A549 (cell line): ENCODE results near the gene CHST11. TPM values are rescaled to one million over a fixed set of nuclear protein-coding genes. Genes with fewer than 3 reads are reported as not detected.
A peak's percentile ranks its signal among the peaks of the same experiment; 100 is the strongest.

Experiments
- ATAC-seq, 2 experiments: fragments of 200-7000 bp in 1 of 2; fragments of >200 bp in 1 of 2; cut with Nextera tagmentation in 1 of 2; cut with Tn5 transposase in 1 of 2; 3 replicates each; pipeline versions ENCODE4 v1.8.0 to v1.9.1; 2018 to 2020; ENCODE audit warnings: mild to moderate bottlenecking in 1 of 2, moderate library complexity in 1 of 2
- CTCF ChIA-PET: fragments of 300-600 bp; sonication (Branson Sonifier 250); formaldehyde crosslinking; extraction: SDS; loops from one replicate; lab custom pipeline; 2021; ENCODE audit warnings: antibody characterized with exemption, inconsistent platforms; lab: Yijun Ruan, JAX
- POLR2A ChIA-PET: fragments of 350-600 bp; formaldehyde crosslinking; extraction: SDS; loops from one replicate; lab custom pipeline; 2021; ENCODE audit warnings: antibody characterized with exemption, inconsistent platforms; lab: Yijun Ruan, JAX
- DNase-seq, 2 experiments: peaks; one replicate each; pipeline versions ENCODE4 v3.0.0 to v3.0.0-alpha.2; 2011 to 2016; ENCODE audit warnings: low read depth in 1 of 2, low spot score in 1 of 2
- FAIRE-seq: peaks from 2 replicates; lab custom pipeline; 2011; peaks lifted over from hg19 to GRCh38; lab: Jason Lieb, UNC
- H3K27ac ChIP-seq, 2 experiments: fragments of >200 bp; sonication (Bioruptor Twin); formaldehyde crosslinking; 3 replicates each; pipeline ENCODE4 v1.5.1; 2016 to 2017
- H3K4me1 ChIP-seq: fragments of >200 bp; sonication (Bioruptor Twin); formaldehyde crosslinking; 3 replicates; pipeline ENCODE4 v1.6.1; 2016
- H3K4me2 ChIP-seq: fragments of >200 bp; sonication (Bioruptor Twin); formaldehyde crosslinking; 3 replicates; pipeline ENCODE4 v1.6.1; 2016
- H3K4me3 ChIP-seq: fragments of >200 bp; sonication (Bioruptor Twin); formaldehyde crosslinking; 3 replicates; pipeline ENCODE4 v1.5.1; 2016
- H3K9me3 ChIP-seq: fragments of >200 bp; sonication (Bioruptor Twin); formaldehyde crosslinking; 3 replicates; pipeline ENCODE4 v1.6.1; 2016
- CEBPB ChIP-seq, 2 experiments: fragments of >200 bp in 1 of 2; sonication (Bioruptor Twin) in 1 of 2; formaldehyde crosslinking in 1 of 2; IDR thresholded peaks; 2 replicates each; pipeline ENCODE4 v1.6.1; 2012 to 2016
- CHD4 ChIP-seq: fragments of 200-600 bp; sonication (generic); IDR thresholded peaks from 2 replicates; pipeline ENCODE4 v1.6.1; 2016; ENCODE audit warnings: antibody characterized with exemption, mild to moderate bottlenecking, borderline replicate concordance
- EP300 ChIP-seq, 2 experiments: fragments of >200 bp; sonication (Bioruptor Twin); formaldehyde crosslinking; IDR thresholded peaks; 2 replicates in 1 of 2; 3 replicates in 1 of 2; pipeline ENCODE4 v1.6.1; 2016 to 2017
- ESRRA ChIP-seq: fragments of 150-350 bp; IDR thresholded peaks from 2 replicates; pipeline ENCODE4 v1.6.1; 2014; ENCODE audit warnings: mild to moderate bottlenecking, low read length, borderline replicate concordance
- FOSB ChIP-seq: fragments of 250-450 bp; sonication (Bioruptor Pico); IDR thresholded peaks from 2 replicates; pipeline ENCODE4 v1.5.0; 2020; ENCODE audit warnings: mild to moderate bottlenecking, moderate library complexity
- GATA3 ChIP-seq: IDR thresholded peaks from 2 replicates; pipeline ENCODE4 v1.6.1; 2012; ENCODE audit warnings: borderline replicate concordance
- HDAC2 ChIP-seq: fragments of 200-600 bp; sonication (generic); IDR thresholded peaks from 2 replicates; pipeline ENCODE4 v1.6.1; 2016
- HEYL ChIP-seq: fragments of 250-450 bp; sonication (Bioruptor Pico); IDR thresholded peaks from 2 replicates; pipeline ENCODE4 v1.8.0; 2021; ENCODE audit warnings: mild to moderate bottlenecking, moderate library complexity
- HOXA7 ChIP-seq: fragments of 250-450 bp; sonication (Bioruptor Pico); IDR thresholded peaks from 2 replicates; pipeline ENCODE4 v1.5.0; 2020; ENCODE audit warnings: mild to moderate bottlenecking, moderate library complexity
- HOXB5 ChIP-seq: fragments of 250-450 bp; sonication (Bioruptor Pico); IDR thresholded peaks from 2 replicates; pipeline ENCODE4 v1.5.0; 2020; ENCODE audit warnings: mild to moderate bottlenecking, moderate library complexity
- MAFK ChIP-seq: fragments of 450-650 bp; IDR thresholded peaks from 2 replicates; pipeline ENCODE4 v1.6.1; 2014; ENCODE audit not compliant: partially characterized antibody
- MAZ ChIP-seq: fragments of 150-350 bp; IDR thresholded peaks from 2 replicates; pipeline ENCODE4 v1.6.1; 2014; ENCODE audit warnings: antibody characterized with exemption, low read depth, low read length, borderline replicate concordance
- MYC ChIP-seq: IDR thresholded peaks from 2 replicates; pipeline ENCODE4 v1.6.1; 2012; ENCODE audit warnings: mild to moderate bottlenecking, inconsistent platforms, low read length, improper control_type of control experiment, borderline replicate concordance
- PHF8 ChIP-seq: fragments of 200-600 bp; sonication (generic); IDR thresholded peaks from 2 replicates; pipeline ENCODE4 v1.6.1; 2016; ENCODE audit warnings: low read depth, mild to moderate bottlenecking, antibody characterized with exemption, moderate library complexity, borderline replicate concordance
- RAD21 ChIP-seq, 2 experiments: fragments of >200 bp in 1 of 2; sonication (Bioruptor Twin) in 1 of 2; formaldehyde crosslinking in 1 of 2; IDR thresholded peaks in 1 of 2; conservative IDR thresholded peaks in 1 of 2; 2 replicates in 1 of 2; 3 replicates in 1 of 2; pipeline ENCODE4 v1.6.1; 2012 to 2018; ENCODE audit warnings: inconsistent platforms in 1 of 2
- RARB ChIP-seq: fragments of 250-450 bp; sonication (Bioruptor Pico); IDR thresholded peaks from 2 replicates; pipeline ENCODE4 v1.8.0; 2021; ENCODE audit warnings: mild to moderate bottlenecking, moderate library complexity
- RNF2 ChIP-seq: fragments of 200-600 bp; sonication (generic); IDR thresholded peaks from 2 replicates; pipeline ENCODE4 v1.6.1; 2016; ENCODE audit warnings: low read depth, mild to moderate bottlenecking, antibody characterized with exemption, moderate library complexity, borderline replicate concordance
- WGBS: methylation state at CpG from one replicate; pipeline ENCODE4 v1.1.6; 2017; ENCODE audit errors: missing lambda C conversion rate; 5-methylcytosine and 5-hydroxymethylcytosine counted together
- polyA plus RNA-seq, 4 experiments: library from polyadenylated mRNA; depleted of rRNA in 3 of 4; stranded (reverse); fragments of >200 nt; fragmentation: RNase III in 1 of 4; extraction: RNeasy Plus Mini Kit Qiagen cat#74134 plus additional on column Dnase treatment in 1 of 4; gene quantifications; 2 replicates in 3 of 4; 3 replicates in 1 of 4; pipeline ENCODE4 v1.2.3, GENCODE V29; 2011 to 2017
- TF ChIP-seq, protein P1 (sequence below): fragments of >200 bp; sonication (Bioruptor Twin); formaldehyde crosslinking; IDR thresholded peaks from 2 replicates; pipeline ENCODE4 v1.6.1; 2016
- TF ChIP-seq, protein P2 (sequence below): fragments of 250-450 bp; sonication (Bioruptor Pico); IDR thresholded peaks from 2 replicates; pipeline ENCODE4 v1.5.0; 2020; ENCODE audit warnings: low read depth, mild to moderate bottlenecking, moderate library complexity
- TF ChIP-seq, protein P3 (sequence below): IDR thresholded peaks from 2 replicates; pipeline ENCODE4 v1.6.1; 2012; ENCODE audit warnings: low read depth, borderline replicate concordance
- TF ChIP-seq, protein P4 (sequence below): fragments of 150-350 bp; IDR thresholded peaks from 2 replicates; pipeline ENCODE4 v1.6.1; 2014; ENCODE audit warnings: low read depth, mild to moderate bottlenecking, low read length
- TF ChIP-seq, protein P5 (sequence below): fragments of >200 bp; sonication (Bioruptor Twin); formaldehyde crosslinking; IDR thresholded peaks from 3 replicates; pipeline ENCODE4 v1.6.1; 2016
- TF ChIP-seq, protein P6 (sequence below): fragments of 250-450 bp; sonication (Bioruptor Pico); IDR thresholded peaks from 2 replicates; pipeline ENCODE4 v1.5.0; 2021; ENCODE audit warnings: mild to moderate bottlenecking, moderate library complexity, borderline replicate concordance

The CHST11 gene
- polyA plus RNA-seq, 2 of the 4 experiments (the other 2 are of a cell fraction): 19.2 to 21.8 TPM

DNA sequence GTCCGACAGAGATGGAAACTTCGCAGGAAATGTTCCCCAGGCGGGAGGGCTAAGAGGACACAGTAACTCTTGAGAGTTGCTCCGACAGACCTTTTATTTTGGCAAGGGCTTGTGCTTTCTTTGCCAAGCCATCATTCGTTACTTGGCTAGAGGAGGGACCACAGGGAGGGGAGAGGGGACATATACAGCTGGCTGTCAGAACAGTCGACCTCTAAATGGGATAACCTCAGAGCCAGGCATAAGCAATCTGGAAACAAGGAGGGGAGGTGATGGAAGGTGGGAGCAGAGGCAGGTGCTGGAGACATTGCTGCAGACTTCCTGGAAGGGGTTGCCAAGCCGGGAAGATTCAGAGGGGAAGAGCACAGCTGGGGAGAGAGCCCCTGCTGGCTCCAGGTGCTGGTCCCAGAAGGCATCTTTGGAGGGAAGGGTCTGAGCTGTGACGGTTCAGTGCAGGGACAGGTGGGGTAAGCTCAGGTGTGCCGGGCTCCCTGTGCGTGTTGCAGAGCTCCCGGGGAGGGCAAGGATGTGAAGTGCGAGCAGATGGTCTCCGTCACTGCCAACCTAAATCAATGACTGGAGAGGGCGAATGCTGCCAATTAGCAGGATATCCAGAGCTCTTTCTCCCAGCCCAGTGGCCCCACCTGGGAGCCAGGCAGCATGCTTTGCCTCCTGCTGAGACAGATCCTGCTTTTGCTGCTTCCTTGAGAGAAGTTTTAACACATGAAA lies 50.1 kb downstream of the CHST11 start (continued):
- no peak for TF ChIP-seq RNF2
- TF ChIP-seq EP300 (IDR thresholded peaks at IDR 0.05): no peak

DNA sequence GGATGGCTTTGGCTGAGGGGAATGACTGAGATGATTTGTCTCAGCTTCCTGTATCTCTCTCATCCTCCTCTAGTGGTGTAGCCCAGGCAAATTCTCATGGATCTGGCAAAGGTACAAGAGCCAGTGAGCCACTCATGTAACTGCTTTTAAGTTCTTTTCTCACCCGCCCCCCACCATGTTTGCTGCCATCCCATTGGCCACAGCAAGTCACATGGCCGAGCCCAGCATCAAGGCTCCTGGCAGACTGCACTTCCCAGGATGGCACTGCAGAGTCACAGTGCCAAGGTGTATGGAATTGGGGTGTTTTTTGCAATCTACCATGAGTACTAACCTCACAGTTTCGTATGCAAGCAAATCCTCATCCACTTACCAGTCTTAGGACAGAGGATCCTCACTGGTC lies 50.9 kb downstream of the CHST11 start:
- 93% methylated on average over 3 of the region's 3 CpGs for WGBS
- Histone ChIP-seq H3K4me1 (peaks cover 20% of the 10 kb centered on the region), H3K4me3 (no peak overlapping the region), H3K9me3 (no peaks in the 10 kb centered on the region), H3K27ac (no peak overlapping the region), H3K4me2 (no peak overlapping the region)
- no peak for FAIRE-seq
- 0 out of 6 replicates have a peak, but pooled peaks of 1 of the 2 experiments have one; percentile 24 for ATAC-seq
- no peak for DNase-seq
- ChIA-PET POLR2A (no interaction called here), CTCF (interaction anchor here (1.3 kb wide), 1 partner anchor 9 kb away, joined by 3 read pairs; no protein-coding TSS in a partner anchor)
- TF ChIP-seq RARB (CRISPR knock-in tag) (no peak), RAD21 (conservative IDR thresholded peaks at IDR 0.05 in 1 of 2, IDR thresholded peaks at IDR 0.05 in 1 of 2) (no peak), CHD4 (no peak), HDAC2 (no peak), HOXA7 (CRISPR knock-in tag) (no peak), MYC (no peak), GATA3 (no peak), CEBPB (IDR thresholded peaks at IDR 0.05) (no peak), HOXB5 (no peak)
- TF ChIP-seq, protein P1, sequence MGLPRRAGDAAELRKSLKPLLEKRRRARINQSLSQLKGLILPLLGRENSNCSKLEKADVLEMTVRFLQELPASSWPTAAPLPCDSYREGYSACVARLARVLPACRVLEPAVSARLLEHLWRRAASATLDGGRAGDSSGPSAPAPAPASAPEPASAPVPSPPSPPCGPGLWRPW: no peak
- TF ChIP-seq, protein P2, sequence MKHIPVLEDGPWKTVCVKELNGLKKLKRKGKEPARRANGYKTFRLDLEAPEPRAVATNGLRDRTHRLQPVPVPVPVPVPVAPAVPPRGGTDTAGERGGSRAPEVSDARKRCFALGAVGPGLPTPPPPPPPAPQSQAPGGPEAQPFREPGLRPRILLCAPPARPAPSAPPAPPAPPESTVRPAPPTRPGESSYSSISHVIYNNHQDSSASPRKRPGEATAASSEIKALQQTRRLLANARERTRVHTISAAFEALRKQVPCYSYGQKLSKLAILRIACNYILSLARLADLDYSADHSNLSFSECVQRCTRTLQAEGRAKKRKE: no peak

DNA sequence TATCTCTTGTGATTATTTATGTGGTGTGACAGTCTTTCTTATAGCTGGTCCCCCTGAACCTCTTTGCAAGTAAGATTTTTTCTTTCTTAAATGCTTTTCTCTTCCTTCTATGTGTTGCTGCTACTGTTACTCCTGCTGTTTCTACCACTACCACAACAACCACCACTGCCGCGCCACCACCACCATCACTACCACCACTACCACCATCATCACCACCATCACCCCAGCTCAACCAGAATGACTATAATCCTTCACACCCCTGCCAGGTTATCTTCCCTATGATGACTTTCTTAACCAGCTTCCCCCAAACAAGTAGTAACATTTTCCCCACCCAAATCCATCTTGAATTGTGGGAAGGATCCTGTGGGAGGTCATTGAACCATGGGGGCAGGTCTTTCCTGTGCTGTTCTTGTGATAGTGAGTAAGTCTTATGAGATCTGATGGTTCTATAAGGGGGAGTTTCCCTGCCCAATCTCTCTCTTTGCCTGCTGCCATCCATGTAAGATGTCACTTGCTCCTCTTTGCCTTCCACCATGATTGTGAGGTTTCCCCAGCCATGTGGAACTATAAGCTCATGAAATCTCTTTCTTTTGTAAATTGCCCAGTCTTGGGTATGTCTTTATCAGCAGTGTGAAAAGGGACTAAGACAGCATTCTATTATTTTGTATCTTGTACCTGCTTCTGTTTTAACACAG lies 52.2 kb downstream of the CHST11 start:
- ChIA-PET POLR2A (no interaction called here), CTCF (no interaction called here)
- Histone ChIP-seq H3K9me3 (no peaks in the 10 kb centered on the region), H3K4me3 (no peak overlapping the region), H3K4me2 (no peak overlapping the region), H3K27ac (no peak overlapping the region), H3K4me1 (peaks cover 24% of the 10 kb centered on the region)
- DNase-seq (no peak), ATAC-seq (no peak), FAIRE-seq (no peak)
- WGBS: 95% methylated on average over 2 of the region's 2 CpGs
- TF ChIP-seq, protein P1: no peak
- TF ChIP-seq FOSB (CRISPR knock-in tag): no peak
- TF ChIP-seq EP300 (IDR thresholded peaks at IDR 0.05): no peak
- TF ChIP-seq, protein P3, sequence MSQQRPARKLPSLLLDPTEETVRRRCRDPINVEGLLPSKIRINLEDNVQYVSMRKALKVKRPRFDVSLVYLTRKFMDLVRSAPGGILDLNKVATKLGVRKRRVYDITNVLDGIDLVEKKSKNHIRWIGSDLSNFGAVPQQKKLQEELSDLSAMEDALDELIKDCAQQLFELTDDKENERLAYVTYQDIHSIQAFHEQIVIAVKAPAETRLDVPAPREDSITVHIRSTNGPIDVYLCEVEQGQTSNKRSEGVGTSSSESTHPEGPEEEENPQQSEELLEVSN: no peak
- TF ChIP-seq, protein P4, sequence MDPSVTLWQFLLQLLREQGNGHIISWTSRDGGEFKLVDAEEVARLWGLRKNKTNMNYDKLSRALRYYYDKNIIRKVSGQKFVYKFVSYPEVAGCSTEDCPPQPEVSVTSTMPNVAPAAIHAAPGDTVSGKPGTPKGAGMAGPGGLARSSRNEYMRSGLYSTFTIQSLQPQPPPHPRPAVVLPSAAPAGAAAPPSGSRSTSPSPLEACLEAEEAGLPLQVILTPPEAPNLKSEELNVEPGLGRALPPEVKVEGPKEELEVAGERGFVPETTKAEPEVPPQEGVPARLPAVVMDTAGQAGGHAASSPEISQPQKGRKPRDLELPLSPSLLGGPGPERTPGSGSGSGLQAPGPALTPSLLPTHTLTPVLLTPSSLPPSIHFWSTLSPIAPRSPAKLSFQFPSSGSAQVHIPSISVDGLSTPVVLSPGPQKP: no peak
- TF ChIP-seq PHF8: no peak
- no peak for TF ChIP-seq MAFK
- no peak for TF ChIP-seq CEBPB (IDR thresholded peaks at IDR 0.05)
- TF ChIP-seq MAZ: no peak
- no peak for TF ChIP-seq HEYL (CRISPR knock-in tag)
- TF ChIP-seq ESRRA: no peak
- TF ChIP-seq, protein P5, sequence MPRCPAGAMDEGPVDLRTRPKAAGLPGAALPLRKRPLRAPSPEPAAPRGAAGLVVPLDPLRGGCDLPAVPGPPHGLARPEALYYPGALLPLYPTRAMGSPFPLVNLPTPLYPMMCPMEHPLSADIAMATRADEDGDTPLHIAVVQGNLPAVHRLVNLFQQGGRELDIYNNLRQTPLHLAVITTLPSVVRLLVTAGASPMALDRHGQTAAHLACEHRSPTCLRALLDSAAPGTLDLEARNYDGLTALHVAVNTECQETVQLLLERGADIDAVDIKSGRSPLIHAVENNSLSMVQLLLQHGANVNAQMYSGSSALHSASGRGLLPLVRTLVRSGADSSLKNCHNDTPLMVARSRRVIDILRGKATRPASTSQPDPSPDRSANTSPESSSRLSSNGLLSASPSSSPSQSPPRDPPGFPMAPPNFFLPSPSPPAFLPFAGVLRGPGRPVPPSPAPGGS: no peak
- TF ChIP-seq HDAC2: no peak
- TF ChIP-seq, protein P6, sequence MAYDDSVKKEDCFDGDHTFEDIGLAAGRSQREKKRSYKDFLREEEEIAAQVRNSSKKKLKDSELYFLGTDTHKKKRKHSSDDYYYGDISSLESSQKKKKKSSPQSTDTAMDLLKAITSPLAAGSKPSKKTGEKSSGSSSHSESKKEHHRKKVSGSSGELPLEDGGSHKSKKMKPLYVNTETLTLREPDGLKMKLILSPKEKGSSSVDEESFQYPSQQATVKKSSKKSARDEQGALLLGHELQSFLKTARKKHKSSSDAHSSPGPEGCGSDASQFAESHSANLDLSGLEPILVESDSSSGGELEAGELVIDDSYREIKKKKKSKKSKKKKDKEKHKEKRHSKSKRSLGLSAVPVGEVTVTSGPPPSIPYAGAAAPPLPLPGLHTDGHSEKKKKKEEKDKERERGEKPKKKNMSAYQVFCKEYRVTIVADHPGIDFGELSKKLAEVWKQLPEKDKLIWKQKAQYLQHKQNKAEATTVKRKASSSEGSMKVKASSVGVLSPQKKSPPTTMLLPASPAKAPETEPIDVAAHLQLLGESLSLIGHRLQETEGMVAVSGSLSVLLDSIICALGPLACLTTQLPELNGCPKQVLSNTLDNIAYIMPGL (CRISPR knock-in tag): no peak
- no peak for TF ChIP-seq CHD4
